VCaP (cell line): ENCODE measurements around the gene METTL8.

Experiments
- H3K27ac ChIP-seq: fragments of 450-650 bp; 2 replicates; pipeline ENCODE4 v1.5.1; 2017
- CTCF ChIP-seq: fragments of 450-650 bp; conservative IDR thresholded peaks from 2 replicates; pipeline ENCODE4 v1.5.1; 2017; ENCODE audit warnings: mild to moderate bottlenecking, moderate library complexity

Gene METTL8, protein sequence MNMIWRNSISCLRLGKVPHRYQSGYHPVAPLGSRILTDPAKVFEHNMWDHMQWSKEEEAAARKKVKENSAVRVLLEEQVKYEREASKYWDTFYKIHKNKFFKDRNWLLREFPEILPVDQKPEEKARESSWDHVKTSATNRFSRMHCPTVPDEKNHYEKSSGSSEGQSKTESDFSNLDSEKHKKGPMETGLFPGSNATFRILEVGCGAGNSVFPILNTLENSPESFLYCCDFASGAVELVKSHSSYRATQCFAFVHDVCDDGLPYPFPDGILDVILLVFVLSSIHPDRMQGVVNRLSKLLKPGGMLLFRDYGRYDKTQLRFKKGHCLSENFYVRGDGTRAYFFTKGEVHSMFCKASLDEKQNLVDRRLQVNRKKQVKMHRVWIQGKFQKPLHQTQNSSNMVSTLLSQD

DNA sequence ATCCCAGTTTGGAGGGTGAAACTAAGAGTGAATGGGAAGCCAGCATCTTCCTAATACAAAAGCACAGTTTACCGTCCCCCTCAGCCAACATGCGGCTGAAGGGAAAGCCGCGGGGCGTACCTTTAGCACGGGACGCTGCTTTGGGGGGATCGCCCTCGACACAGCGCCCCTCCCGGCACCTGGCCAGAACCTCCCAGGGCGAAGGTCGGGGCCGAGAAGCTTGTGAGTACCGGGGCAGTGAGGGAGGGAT is at the start of gene METTL8:
Gene METTL8, minus strand, starts transcription at position 228 of the 250 bp plus-strand sequence. CDS start 41,805 bp downstream, outside the sequence.
- peak within 1 kb of the TSS; percentile 92 for H3K27ac ChIP-seq
- no peak for TF ChIP-seq CTCF

GRCh38 chr2:171482877-171483276 is 49.1 kb upstream of the METTL8 start:
- no peak overlapping the region for H3K27ac ChIP-seq
- no peak for TF ChIP-seq CTCF

DNA sequence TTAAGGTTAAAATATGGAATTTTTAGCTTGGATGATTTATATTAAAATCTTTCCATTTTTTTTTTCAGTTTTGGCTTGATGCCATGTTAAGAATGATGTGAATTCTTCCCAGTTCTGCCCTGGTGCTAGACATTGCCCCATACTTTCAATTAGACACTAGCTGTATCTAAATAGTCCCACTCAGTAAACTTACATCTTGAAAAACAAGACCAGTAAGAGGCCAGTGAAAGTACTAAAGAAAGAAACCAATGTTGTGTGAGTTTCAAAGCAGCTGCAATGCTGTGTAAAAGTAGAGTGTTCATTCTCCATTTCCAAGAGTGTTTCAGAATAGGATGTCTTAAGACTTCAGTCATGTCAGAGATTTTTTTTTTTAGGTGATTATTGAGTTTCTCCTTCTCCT is 48.5 kb upstream of the METTL8 start:
- TF ChIP-seq CTCF = no peak
- no peak overlapping the region for H3K27ac ChIP-seq

GRCh38 chr2:171480908-171481307 is 47.1 kb upstream of the METTL8 start:
- no peak overlapping the region for H3K27ac ChIP-seq

GRCh38 chr2:171479154-171479814 is 45.5 kb upstream of the METTL8 start:
- TF ChIP-seq CTCF = no peak
- peak overlapping the region; percentile 15; the same call in 1 of the 2 replicates for H3K27ac ChIP-seq

More at GRCh38 chr2:171480908-171481307, 47.1 kb upstream of the METTL8 start:
- no peak for TF ChIP-seq CTCF

GRCh38 chr2:171478345-171478744 is 44.6 kb upstream of the METTL8 start:
- H3K27ac ChIP-seq = peak overlapping the region; percentile 15; the same call in 1 of the 2 replicates
- TF ChIP-seq CTCF = no peak

GRCh38 chr2:171475979-171476378 is 42.2 kb upstream of the METTL8 start:
- H3K27ac ChIP-seq = peak overlapping the region; percentile 48
- TF ChIP-seq CTCF = no peak
